Activated CD8-positive, alpha-beta T cell treated with anti-CD3 and anti-CD28 coated beads for 36 hours (primary cell): ENCODE data around the gene KCNMA1. TPM values are rescaled to one million over a fixed set of nuclear protein-coding genes. Genes with fewer than 3 reads are reported as not detected.

Experiments
- ATAC-seq: fragments of 200-7000 bp; cut with Tn5 transposase; one replicate; pipeline ENCODE4 v1.10.0; 2021; ENCODE audit warnings: mild to moderate bottlenecking, moderate library complexity
- CTCF ChIA-PET: fragments of 350-600 bp; sonication (Branson Sonifier 250); formaldehyde crosslinking; loops from one replicate; lab custom pipeline; 2021; ENCODE audit warnings: antibody characterized with exemption; lab: Charles Lee
- POLR2A ChIA-PET: fragments of 350-600 bp; sonication (Branson Sonifier 250); formaldehyde crosslinking; loops from one replicate; lab custom pipeline; 2021; ENCODE audit warnings: antibody characterized with exemption; lab: Charles Lee
- DNase-seq: peaks from one replicate; pipeline ENCODE4 v3.0.0-alpha.2; 2020
- H3K27ac Mint-ChIP-seq: one replicate; pipeline ENCODE4 v1.8.0; 2021; ENCODE audit warnings: mild to moderate bottlenecking, mixed read lengths
- H3K27me3 Mint-ChIP-seq: one replicate; pipeline ENCODE4 v1.8.0; 2021; ENCODE audit warnings: mixed read lengths
- H3K36me3 Mint-ChIP-seq: one replicate; pipeline ENCODE4 v1.8.0; 2021; ENCODE audit warnings: low read depth, mixed read lengths
- H3K4me1 Mint-ChIP-seq: one replicate; pipeline ENCODE4 v1.8.0; 2021; ENCODE audit warnings: low read depth, mixed read lengths
- H3K4me3 Mint-ChIP-seq: one replicate; pipeline ENCODE4 v1.8.0; 2021; ENCODE audit warnings: mild to moderate bottlenecking, moderate library complexity, mixed read lengths
- H3K9me3 Mint-ChIP-seq: one replicate; pipeline ENCODE4 v1.8.0; 2021; ENCODE audit warnings: mixed read lengths
- CTCF ChIP-seq: fragments of 200-600 bp; IDR thresholded peaks from one replicate; pipeline ENCODE4 v1.8.0; 2022; ENCODE audit warnings: antibody characterized with exemption, mild to moderate bottlenecking
- intact Hi-C: fragments of 100-400 bp; cut with micrococcal nuclease; formaldehyde crosslinking; loops from one replicate; pipeline ENCODE4 v1.10.0; 2022
- total RNA-seq, 2 experiments: library from RNA; stranded (reverse); gene quantifications; one replicate each; pipeline ENCODE4 v1.2.3, GENCODE V29; 2021

KCNMA1 gene
- total RNA-seq, 2 experiments from 2014 or later: 0.18 TPM; not detected in 1

- ChIA-PET POLR2A (no interaction called here), CTCF (no interaction called here)
- H3K27ac Mint-ChIP-seq: no peak overlapping the region
- TF ChIP-seq CTCF: no peak
- no peaks in the 10 kb centered on the region for H3K9me3 Mint-ChIP-seq
- ATAC-seq (no peak), DNase-seq (no peak)
- intact Hi-C loops: no loop called here
- peaks cover 7% of the 10 kb centered on the region for H3K27me3 Mint-ChIP-seq
- no peaks in the 10 kb centered on the region for H3K4me1 Mint-ChIP-seq
- no peak overlapping the region for H3K4me3 Mint-ChIP-seq
- no peaks in the 10 kb centered on the region for H3K36me3 Mint-ChIP-seq
Observed at GRCh38 chr10:77210645-77211044, 427.0 kb downstream of the KCNMA1 start.

- TF ChIP-seq CTCF: no peak
- ATAC-seq (no peak), DNase-seq (no peak)
- Mint-ChIP-seq H3K27me3 (peaks cover 12% of the 10 kb centered on the region), H3K27ac (no peak overlapping the region), H3K4me3 (no peak overlapping the region), H3K4me1 (no peaks in the 10 kb centered on the region), H3K9me3 (no peaks in the 10 kb centered on the region), H3K36me3 (no peaks in the 10 kb centered on the region)
- intact Hi-C loops: no loop called here
- CTCF ChIA-PET: no interaction called here
- POLR2A ChIA-PET: no interaction called here
Observed at GRCh38 chr10:77208684-77209256, 428.8 kb downstream of the KCNMA1 start.

GRCh38 chr10:77207828-77208185 lies 429.8 kb downstream of the KCNMA1 start:
- peaks cover 16% of the 10 kb centered on the region for H3K27me3 Mint-ChIP-seq
- H3K27ac Mint-ChIP-seq: no peak overlapping the region
- DNase-seq: no peak
- TF ChIP-seq CTCF: no peak
- H3K4me1 Mint-ChIP-seq: no peaks in the 10 kb centered on the region
- intact Hi-C loops: no loop called here
- no peak overlapping the region for H3K4me3 Mint-ChIP-seq
- no peak for ATAC-seq
- ChIA-PET CTCF (no interaction called here), POLR2A (no interaction called here)
- no peaks in the 10 kb centered on the region for H3K9me3 Mint-ChIP-seq
- H3K36me3 Mint-ChIP-seq: no peaks in the 10 kb centered on the region

- H3K4me3 Mint-ChIP-seq: no peak overlapping the region
Observed at GRCh38 chr10:77207182-77207827, 430.3 kb downstream of the KCNMA1 start.

More at GRCh38 chr10:77207182-77207827, 430.3 kb downstream of the KCNMA1 start:
- Mint-ChIP-seq H3K27ac (no peak overlapping the region), H3K36me3 (no peaks in the 10 kb centered on the region), H3K4me1 (no peaks in the 10 kb centered on the region), H3K27me3 (peaks cover 16% of the 10 kb centered on the region), H3K9me3 (no peaks in the 10 kb centered on the region)
- TF ChIP-seq CTCF: no peak
- DNase-seq (no peak), ATAC-seq (no peak)
- CTCF ChIA-PET: no interaction called here
- intact Hi-C loops: no loop called here
- POLR2A ChIA-PET: no interaction called here
